ENCODE data around the gene CDX1.

- no peak for TF ChIP-seq CTCF (IDR thresholded peaks at IDR 0.05; ENCODE audit: control extremely low read depth in 1 of 3, insufficient read depth in 1 of 3, low read depth in 1 of 3, low read length in 3 of 3)
- TF ChIP-seq POLR2AphosphoS5 (IDR thresholded peaks at IDR 0.05; ENCODE audit: low read depth, low read length), result no peak
- no peak for TF ChIP-seq SP2 (IDR thresholded peaks at IDR 0.05; ENCODE audit: low read length)
- TF ChIP-seq USF2 (IDR thresholded peaks at IDR 0.05; ENCODE audit: low read length), result no peak
- no peak for TF ChIP-seq TBP (IDR thresholded peaks at IDR 0.05; ENCODE audit: low read depth, low read length)
- TF ChIP-seq POLR2A (IDR thresholded peaks at IDR 0.05; ENCODE audit: control extremely low read depth in 1 of 2, low read depth in 2 of 2, low read length in 2 of 2), result no peak
- no peak for TF ChIP-seq ASH2L (IDR thresholded peaks at IDR 0.05; ENCODE audit: low read length)
- TF ChIP-seq ZNF274 (IDR thresholded peaks at IDR 0.05; ENCODE audit: borderline replicate concordance, extremely low read depth, low read length), result no peak
- TF ChIP-seq CTBP2 (IDR thresholded peaks at IDR 0.05; ENCODE audit: borderline replicate concordance, insufficient read depth, insufficient read length, low read length), result no peak
- 0 out of 4 replicates have a peak, but pooled peaks of 1 of the 2 experiments have one; percentile 31 for TF ChIP-seq HDAC2 (IDR thresholded peaks at IDR 0.05; ENCODE audit: borderline replicate concordance in 1 of 2, low read depth in 2 of 2, low read length in 2 of 2)
These were observed 10.0 kb upstream of the CDX1 start for GRCh38 chr5:150156540-150156939.

All from H1 (cell line).